Right lobe of liver (tissue), 4 donors: ENCODE data around the gene E2F1.

Experiments used
- POLR2A ChIP-seq: fragments of 450-650 bp; IDR thresholded peaks from one replicate; pipeline ENCODE4 v1.6.1; 2017; ENCODE audit warnings: antibody characterized with exemption, mild to moderate bottlenecking
- TF ChIP-seq, protein P1 (sequence below), 4 donors: fragments of 200-600 bp in 3 of 4; fragments of 450-650 bp in 1 of 4; IDR thresholded peaks; one replicate each; pipeline versions ENCODE4 v1.5.1 to v1.8.0; 2016 to 2022; ENCODE audit warnings: antibody characterized with exemption in 4 of 4, mild to moderate bottlenecking in 2 of 4
- donor health status: DM: no; HTN: no; CAD: no.
- donor health status: DM: no; HTN: no; CAD: no.
- donor health status: DM: no; HTN: yes; CAD: no.

DNA sequence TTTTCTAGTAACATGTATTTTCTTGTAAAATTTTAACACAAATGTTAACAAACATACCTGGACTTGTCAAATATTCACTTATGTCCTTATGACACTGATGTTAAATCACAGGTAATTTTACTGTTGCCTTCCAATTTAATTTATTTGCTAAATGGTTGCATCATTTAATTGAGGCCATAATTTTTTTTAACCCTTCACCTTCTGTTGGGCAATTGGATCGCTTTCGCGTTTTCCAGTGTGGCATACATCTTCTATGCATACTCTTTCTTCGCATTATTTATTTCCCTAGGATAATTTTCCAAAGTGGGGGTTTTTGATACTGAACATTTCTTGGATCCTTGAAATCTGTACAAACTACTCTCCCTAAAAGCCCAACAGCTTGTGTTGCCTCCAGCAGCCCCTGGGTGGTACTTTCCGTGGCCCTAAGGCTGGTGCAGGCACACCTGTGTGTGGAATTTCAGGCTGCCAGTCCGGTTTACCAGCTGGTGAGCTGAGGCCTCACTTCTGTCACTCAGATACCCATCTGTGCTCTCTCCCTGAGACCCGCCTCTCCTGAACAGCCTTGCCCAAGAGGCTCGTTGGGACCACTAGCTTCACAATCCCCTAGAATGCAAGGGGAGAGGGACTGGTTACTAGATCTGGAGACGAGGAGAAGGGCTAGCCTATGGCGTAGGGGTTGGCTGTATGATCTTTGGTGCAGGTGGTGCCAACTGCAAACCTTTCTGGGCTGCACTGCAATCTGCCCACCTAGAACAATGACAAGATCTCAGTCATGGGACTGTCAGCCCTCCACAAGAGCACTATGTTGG is 35.2 kb downstream of the E2F1 start:
- TF ChIP-seq, protein P1, sequence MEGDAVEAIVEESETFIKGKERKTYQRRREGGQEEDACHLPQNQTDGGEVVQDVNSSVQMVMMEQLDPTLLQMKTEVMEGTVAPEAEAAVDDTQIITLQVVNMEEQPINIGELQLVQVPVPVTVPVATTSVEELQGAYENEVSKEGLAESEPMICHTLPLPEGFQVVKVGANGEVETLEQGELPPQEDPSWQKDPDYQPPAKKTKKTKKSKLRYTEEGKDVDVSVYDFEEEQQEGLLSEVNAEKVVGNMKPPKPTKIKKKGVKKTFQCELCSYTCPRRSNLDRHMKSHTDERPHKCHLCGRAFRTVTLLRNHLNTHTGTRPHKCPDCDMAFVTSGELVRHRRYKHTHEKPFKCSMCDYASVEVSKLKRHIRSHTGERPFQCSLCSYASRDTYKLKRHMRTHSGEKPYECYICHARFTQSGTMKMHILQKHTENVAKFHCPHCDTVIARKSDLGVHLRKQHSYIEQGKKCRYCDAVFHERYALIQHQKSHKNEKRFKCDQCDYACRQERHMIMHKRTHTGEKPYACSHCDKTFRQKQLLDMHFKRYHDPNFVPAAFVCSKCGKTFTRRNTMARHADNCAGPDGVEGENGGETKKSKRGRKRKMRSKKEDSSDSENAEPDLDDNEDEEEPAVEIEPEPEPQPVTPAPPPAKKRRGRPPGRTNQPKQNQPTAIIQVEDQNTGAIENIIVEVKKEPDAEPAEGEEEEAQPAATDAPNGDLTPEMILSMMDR (IDR thresholded peaks at IDR 0.05) = no peak
- TF ChIP-seq POLR2A = no peak
